HG02938 (cell line): ENCODE data around the gene PGAM2.

ENCODE experiments used
- ATAC-seq: cut with Tn5 transposase; IDR thresholded peaks from one replicate; pipeline ENCODE4 v1.9.1; 2021; ENCODE audit warnings: mild to moderate bottlenecking, moderate library complexity; ENCODE audit not compliant: unreplicated experiment

PGAM2 gene

GRCh38 chr7:44067064-44067951 is 1.9 kb upstream of the PGAM2 start:
- ATAC-seq: no peak

GRCh38 chr7:44066494-44067063 is 1.2 kb upstream of the PGAM2 start:
- ATAC-seq: no peak

- ATAC-seq: no peak
Measured at GRCh38 chr7:44066111-44066460, 719 bp upstream of the PGAM2 start.

- ATAC-seq: no peak
Measured at GRCh38 chr7:44064791-44065430, 456 bp downstream of the PGAM2 start.

GRCh38 chr7:44063894-44064651 is 1.3 kb downstream of the PGAM2 start:
- ATAC-seq: no peak

GRCh38 chr7:44063547-44063893 is 1.8 kb downstream of the PGAM2 start:
- no peak for ATAC-seq

- ATAC-seq: no peak
Measured at GRCh38 chr7:44062903-44063295, 2.5 kb downstream of the PGAM2 start.

GRCh38 chr7:44062180-44062902 is 3.0 kb downstream of the PGAM2 start:
- no peak for ATAC-seq

GRCh38 chr7:44061645-44062179 is 3.7 kb downstream of the PGAM2 start:
- ATAC-seq: no peak

- ATAC-seq: no peak
Measured at GRCh38 chr7:44060948-44061644, 4.3 kb downstream of the PGAM2 start.

- no peak for ATAC-seq
Measured at GRCh38 chr7:44060091-44060947, 5.0 kb downstream of the PGAM2 start.

- ATAC-seq: peak; percentile 44
Measured at GRCh38 chr7:44059219-44060090, 5.9 kb downstream of the PGAM2 start.

GRCh38 chr7:44058759-44059218 is 6.6 kb downstream of the PGAM2 start:
- no peak for ATAC-seq

GRCh38 chr7:44057849-44058758 is 7.3 kb downstream of the PGAM2 start:
- ATAC-seq: no peak

- no peak for ATAC-seq
Measured at GRCh38 chr7:44057181-44057848, 8.1 kb downstream of the PGAM2 start.

GRCh38 chr7:44056681-44057080 is 8.7 kb downstream of the PGAM2 start:
- ATAC-seq: no peak
